Cerebellar nuclear complex (tissue), 1 donor: ENCODE measurements around the gene NPAS3.
"Not testable (repeated sequence)": the region's sequence is repeated elsewhere in the genome, so short reads cannot be mapped to it uniquely, and the experiment has no call there.

Experiments
- DNase-seq, 2 experiments: peaks; one replicate each; lab custom pipeline; 2025; lab: John Stamatoyannopoulos, UW

The NPAS3 gene

DNA sequence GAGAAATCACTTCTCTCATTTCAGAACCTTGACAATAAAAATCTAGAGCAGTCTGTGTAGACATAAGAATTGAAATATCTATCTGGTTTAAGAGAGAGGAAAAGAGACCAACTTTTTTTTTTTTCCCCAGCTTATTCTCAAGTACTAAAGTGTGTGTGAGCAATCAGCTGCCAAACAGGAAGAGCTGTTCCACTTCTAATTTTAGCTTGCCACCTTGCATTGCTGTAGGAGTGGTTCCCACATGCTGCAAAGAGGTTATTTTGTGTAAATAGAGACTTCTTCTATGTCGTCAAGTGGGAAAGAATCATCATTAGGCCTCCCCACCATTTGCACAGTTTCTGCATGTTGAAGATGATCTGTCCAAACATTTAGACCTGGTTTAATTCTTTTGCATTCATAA, 142.6 kb downstream of the NPAS3 start:
- no peak for DNase-seq

- no peak for DNase-seq
Measured at GRCh38 chr14:33085799-33086198, 147.1 kb downstream of the NPAS3 start.

GRCh38 chr14:33088274-33088673, 149.6 kb downstream of the NPAS3 start:
- not testable (repeated sequence) for DNase-seq

GRCh38 chr14:33098016-33098415, 159.3 kb downstream of the NPAS3 start:
- DNase-seq: no peak

GRCh38 chr14:33103489-33103888, 164.8 kb downstream of the NPAS3 start:
- no peak for DNase-seq

DNA sequence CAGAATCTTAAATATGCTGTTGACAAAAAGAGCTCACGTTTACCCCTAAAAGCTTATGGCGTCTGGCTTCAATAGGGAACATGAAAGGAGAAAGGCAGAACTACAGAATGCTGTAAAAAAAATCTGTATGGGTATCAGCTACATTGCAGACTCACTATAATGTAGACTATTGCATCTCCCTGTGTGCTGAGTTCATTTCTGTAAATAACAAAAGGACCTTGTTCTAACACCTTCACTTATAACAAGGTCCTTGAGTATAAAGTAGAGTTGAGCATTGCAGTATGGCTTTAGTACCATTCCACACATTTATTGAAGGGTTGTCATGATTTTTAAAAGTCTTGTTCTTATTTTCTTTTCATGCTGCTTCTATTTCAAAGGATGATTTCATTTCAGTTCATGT, 165.3 kb downstream of the NPAS3 start:
- no peak for DNase-seq

GRCh38 chr14:33110737-33111443, 172.2 kb downstream of the NPAS3 start:
- DNase-seq: no peak

- no peak for DNase-seq
Measured at GRCh38 chr14:33114331-33114730, 175.7 kb downstream of the NPAS3 start.

DNA sequence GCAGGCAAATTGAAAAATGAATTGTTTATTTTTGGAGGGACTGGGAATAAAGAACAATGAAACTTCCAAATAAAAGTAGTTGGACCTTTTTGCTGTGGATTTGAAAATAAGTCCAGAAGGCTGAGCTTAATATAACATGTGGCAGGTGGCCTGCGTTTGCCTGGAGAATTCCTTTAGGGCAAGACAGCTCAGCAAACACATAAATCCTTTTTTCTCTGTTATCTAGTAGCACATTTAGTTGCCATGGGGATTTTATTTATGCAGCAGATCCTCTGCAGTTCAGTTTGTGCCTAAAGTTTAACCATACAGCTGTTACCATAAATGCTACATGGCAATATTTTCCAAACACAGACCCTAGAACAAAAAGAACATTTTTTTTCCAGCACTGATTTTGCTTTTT, 180.0 kb downstream of the NPAS3 start:
- DNase-seq: no peak

DNA sequence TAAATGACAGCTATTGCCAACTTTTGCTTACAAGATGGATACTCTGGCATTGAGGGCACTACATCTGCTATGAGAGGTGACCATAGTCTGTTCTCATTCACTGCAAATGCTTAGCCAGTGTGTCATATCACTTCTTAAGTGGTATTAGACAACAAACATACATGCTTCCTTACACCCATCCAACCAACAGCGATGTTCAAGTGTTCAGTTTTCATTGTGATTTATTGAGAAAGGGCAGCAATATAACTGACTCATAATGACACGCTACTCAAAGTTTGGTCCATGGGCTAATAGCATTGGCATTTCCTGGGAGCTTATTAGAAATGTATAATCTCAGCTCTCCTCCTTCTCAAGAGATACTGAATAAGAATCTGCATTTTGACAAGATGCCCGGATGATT, 181.7 kb downstream of the NPAS3 start:
- no peak for DNase-seq

DNA sequence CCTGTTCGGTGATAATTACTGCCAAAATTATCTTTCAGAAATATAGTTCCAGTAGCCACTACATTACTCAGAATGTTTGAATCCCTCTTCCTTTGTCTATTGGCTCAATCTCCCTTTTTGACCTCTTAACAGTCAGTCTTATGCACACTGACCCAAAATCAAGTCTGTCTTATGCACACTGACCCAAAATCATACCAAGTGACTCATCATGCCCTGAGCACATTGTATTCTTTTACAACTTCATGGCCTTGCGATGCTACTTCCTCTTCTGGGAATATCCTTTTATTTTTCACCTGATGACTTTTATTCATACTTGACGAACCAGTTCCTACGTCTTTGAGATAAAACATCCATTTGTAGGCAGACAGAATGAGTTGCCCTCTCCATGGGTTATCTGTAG, 182.3 kb downstream of the NPAS3 start:
- no peak for DNase-seq

- DNase-seq: no peak
Measured at GRCh38 chr14:33123281-33123680, 184.6 kb downstream of the NPAS3 start.

DNA sequence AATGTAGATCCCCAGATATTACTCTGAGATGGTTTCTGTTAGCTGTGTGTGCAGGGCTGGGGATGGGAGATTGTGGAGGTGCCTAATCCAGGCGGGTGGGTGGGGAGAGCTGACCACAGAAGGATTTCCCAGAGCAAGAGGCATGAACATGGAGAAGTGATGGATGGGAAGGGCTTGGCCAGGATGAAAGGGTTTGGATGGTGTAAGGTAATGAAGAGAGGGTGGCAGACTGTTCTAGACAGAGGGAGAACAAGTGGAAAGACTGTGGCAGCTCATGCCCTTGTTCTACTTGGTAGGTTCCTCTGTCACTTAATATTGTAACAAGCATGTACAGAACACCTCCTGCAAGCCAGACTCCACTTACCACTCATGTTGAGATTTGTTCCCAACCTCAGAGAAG, 187.8 kb downstream of the NPAS3 start:
- DNase-seq: no peak

GRCh38 chr14:33127531-33127930, 188.9 kb downstream of the NPAS3 start:
- no peak for DNase-seq

GRCh38 chr14:33131801-33132200, 193.1 kb downstream of the NPAS3 start:
- DNase-seq: no peak

DNA sequence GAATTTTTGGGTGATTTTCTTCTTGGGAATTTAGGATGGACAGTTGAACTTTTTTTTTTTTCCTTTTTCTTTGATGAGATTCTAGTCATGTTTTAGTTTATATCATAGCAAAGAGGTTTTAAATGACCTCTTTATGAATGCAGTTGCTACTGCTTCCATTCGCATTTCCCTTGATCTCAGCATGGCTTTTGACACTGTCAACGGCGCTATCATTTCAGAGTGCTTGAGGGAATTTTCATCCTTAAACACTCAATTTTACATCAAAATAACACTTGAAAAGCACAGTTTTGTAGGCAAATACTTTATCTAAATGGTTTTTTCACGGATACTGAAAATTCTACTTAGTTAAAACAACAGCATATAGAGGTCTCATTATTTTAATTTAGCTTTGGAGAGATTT, 195.5 kb downstream of the NPAS3 start:
- DNase-seq: no peak

DNA sequence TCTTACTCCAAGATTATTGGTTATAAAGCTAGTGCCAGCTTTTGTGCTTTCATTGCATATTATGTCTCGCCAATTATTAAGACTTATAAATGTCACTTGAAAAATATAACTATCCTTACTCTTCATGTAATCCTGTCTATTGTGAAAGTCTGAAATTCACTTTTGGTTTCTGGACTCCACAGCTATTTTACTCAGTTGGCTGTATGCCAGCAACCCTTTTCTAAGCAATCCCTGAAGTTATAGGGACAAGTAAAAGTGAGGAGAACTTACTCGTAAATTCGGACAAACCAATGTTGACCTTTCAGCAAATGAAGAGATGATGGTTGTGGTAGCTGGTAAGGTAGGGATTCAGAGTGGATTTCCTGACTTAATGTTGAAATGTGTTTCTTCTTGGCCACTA, 196.3 kb downstream of the NPAS3 start:
- DNase-seq: no peak

DNA sequence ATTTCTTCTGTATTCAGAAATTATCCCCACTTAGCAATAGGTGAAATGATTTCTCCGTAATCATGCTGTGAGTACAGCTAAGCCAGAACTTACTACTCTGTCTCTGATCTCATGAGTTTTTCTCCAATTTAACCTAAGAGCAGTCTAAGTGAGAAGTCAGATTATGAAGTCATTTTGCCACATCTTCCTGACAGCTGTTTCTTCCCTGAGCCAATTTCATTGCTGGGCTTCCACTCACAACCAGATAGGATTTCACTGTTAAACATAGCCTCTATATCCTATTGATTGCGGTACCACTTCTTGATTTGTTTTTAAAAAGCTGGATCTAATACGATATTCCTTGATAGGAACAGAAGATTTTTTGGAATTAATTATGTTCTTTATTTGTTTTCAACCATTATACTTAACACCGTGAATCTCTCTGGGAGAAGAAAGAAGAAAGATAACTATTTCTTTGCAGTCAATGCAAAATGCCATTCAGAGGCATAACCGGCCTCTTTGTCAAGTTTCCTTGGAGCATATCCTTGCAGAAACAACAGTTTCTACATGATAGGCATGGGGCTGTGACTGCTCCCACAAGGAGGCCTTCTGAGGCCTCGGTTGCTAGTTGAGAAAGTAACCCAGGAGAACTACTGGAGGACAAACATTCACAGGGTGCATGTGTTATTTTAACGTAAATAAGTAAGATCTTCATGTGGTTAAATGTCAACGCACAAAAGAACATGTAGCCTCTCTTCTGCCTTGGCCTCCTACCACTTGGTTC, 212.2 kb downstream of the NPAS3 start:
- DNase-seq: no peak

- no peak for DNase-seq
Measured at GRCh38 chr14:33163109-33163508, 224.4 kb downstream of the NPAS3 start.

DNA sequence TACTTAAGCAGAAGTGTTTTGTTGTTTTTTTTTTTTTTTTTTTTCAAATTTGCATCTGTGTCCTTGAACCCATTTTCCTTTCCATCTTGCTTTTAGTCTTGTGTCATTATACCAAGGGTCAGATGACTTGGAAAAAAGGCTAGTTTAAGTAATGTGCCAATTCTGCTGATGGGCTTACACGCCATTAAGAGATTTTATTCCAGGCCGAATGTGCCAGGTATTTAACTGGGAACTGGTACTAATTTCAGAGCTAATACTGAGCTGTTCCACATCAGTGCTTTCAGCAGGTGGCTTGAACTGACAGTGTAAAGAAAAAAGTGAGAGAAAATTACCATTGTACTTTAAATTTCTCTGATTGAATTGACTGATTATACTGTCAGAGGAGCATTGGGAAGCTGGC, 224.9 kb downstream of the NPAS3 start:
- DNase-seq: no peak

DNA sequence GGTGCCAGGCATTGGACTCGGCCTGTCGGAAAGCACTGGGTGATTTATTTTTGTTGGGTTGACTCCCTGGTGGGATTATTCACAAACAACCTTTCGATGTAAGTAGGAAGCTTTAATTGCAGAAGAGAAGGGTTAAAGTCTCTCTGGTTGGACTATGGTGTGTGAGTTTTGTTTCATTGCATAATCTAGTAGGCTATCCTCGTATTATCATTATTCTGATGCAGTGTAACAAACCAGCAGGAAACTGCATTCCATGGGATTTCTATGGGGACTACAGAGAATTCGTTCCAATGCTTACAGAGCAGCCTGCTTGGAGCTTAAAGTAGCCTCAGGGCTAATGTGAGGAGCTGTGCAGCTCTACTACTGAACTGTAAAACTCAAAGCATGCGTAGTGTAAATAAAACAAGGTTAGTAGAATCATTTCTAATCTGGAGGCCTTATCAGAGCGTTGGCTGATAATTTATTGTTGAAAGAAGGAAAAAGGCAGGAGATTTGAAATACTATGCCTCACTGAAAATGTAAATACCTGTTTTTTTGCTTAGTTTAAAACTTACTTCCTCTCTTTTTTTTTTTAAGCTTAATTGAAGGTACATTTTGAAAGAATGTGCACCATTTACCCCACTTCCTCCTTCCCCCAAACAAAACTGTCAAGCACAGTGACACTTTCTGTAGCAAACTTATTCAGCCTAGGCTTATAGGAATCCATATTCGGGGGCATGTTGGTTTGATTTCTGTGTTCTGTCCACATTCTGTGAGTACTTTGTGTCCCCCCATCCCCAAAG, 226.7 kb downstream of the NPAS3 start:
- no peak for DNase-seq

DNA sequence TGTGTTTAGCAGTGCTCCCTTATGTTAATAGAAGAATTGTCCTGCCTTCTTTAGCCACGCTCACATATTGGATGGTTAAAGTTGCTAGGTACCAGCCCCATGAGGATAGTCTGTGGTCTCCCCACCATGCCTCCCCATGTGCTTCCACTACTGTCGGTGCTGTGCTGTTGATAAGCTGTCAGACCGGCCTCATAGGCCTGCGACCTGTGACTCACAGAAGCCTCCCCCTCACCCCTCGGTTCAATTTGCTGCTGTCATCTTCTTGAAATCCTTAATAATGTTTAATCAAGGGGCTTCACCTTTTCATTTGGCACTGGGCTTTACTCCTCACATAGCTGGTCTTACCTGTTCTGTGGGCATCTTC, 227.2 kb downstream of the NPAS3 start:
- DNase-seq: no peak

DNA sequence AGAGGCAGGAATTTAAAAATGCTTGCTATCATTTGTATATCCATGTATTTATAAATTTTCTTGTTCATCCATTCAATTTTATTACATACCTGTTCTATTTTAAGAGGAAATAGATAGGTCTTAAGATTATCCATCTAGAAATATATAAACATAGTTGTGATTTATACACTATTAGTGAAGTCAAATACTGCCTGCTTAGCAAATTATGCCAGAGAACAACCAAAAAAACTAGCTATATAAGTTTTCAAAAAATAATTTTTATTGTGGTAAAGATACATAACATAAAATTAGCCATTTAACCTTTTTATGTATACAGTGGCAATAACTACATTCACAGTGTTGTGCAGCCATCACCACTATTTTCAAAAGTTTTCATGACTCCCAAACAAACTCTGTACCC, 237.3 kb downstream of the NPAS3 start:
- no peak for DNase-seq
